Measurements from ENCODE around the gene PKIG.

Gene PKIG

DNA sequence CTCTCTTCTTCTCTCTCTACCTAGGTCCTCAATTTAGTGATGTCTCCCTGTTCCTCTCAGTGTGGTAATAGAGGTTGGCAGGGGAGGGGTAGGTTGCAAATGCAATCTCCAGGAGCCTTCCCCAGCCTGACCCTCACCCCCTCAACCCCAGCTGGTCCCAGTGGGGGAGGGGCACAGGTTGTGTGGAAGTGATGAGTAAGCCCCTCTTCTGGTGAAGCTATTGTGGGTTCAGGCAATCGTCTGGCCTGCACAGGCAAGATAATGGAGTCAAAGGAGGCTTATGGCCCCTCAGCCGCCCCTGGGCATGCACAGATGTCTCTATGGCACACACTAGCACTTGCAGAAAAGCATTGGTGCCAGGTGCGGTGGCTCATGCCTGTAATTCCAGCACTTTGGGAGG lies 79.9 kb downstream of the PKIG start:
- DNase-seq (ENCODE audit: low read depth) = no peak

DNA sequence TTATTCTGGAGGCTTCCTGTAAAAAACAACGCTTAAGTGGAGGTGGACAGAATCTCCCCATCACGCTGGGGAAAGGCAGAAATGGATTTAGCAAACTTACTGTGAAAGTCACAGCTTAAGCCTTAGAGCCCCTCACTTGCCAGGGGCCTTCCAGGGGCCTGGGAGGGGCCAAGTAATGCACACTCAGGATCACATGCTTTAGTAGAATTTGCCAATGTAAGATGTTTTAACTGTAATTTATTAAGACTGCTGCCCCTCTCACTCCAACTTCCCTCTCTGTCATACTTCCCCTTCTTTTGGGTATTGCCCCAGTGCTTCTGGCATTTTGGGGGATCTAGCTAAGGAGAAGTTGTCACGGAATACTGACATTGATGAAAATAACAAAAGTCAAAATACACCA lies 81.8 kb downstream of the PKIG start:
- no peak for DNase-seq (ENCODE audit: low read depth)

DNA sequence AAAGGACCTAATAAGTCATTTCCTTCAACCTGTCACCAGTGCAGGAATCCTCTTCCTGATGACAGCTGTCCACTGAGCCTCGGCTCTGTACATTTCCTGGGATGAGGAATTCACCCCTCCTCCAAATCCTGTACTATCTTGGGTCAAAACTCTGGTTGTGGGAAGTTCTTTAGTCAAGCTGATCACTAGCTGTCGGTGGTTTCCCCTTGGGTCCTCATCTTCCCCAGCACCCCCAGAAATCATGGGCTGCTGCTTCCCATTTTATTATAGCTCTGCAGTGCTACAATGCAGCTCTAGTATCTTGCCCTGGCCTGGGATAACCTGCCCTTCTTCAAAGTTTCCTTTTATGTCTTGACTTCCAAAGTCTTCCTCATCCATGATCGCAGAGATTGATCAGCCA lies 83.7 kb downstream of the PKIG start:
- DNase-seq (ENCODE audit: low read depth) = no peak

Data from non-pigmented ciliary epithelial cell (primary cell).